HT1080 (cell line): Measurements from ENCODE around the gene ACTN2. TPM values are rescaled to one million over a fixed set of nuclear protein-coding genes. Genes with fewer than 3 reads are reported as not detected.

Experiments
- DNase-seq: peaks from one replicate; pipeline ENCODE4 v3.0.0-alpha.2; 2015; ENCODE audit warnings: low read depth
- total RNA-seq: library from RNA; depleted of rRNA; stranded (reverse); fragments of >200 nt; shearing (Covaris generic); gene quantifications from 2 replicates; pipeline ENCODE4 v1.2.3, GENCODE V29; 2014; rRNA removed

ACTN2 gene
- total RNA-seq, 1 experiment from 2014 or later: 9.1 TPM

DNA sequence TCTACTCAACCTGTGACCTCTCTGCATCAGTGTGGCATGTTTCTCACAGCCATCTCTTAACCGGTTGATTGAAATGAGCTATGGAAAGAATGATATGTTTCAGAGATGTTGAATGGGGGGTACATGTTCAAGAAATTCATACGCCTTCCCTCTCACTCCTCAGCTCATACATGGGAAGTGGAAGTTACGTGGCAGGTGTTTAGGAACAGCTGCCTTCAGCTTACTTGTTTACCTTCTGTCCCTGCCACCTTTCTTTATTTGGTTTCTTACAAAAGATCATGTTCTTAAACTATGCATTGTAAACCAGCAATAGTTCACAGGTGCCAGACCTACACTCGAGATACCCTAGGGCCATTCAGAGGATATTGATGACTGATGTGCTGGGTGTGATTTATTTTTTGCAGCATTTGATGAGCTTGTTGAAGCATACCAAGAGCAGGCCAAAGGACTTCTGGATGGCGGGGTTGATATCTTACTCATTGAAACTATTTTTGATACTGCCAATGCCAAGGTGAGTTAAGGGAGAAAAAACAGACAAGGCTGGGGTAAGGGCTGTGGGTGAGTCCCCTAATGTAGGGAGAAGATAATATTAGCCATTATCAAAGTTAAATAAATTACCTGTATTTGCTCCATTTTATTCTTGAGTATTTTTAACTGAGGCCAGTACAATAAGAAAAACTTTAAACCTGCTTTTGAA lies 126.2 kb downstream of the ACTN2 start:
- DNase-seq: no peak

Other genes with a start within 250 kb of the ACTN2 start
- 20.8 and 43.6 TPM in 2 replicates for gene LGALS8, start 162.5 kb upstream of the ACTN2 start, total RNA-seq
- gene HEATR1, start 82.0 kb upstream of the ACTN2 start, total RNA-seq: 38.6 and 42.8 TPM in 2 replicates
- 17.0 and 20.3 TPM in 2 replicates for gene MTR, start 108.8 kb downstream of the ACTN2 start, total RNA-seq